Stimulated activated CD4-positive, alpha-beta T cell treated with anti-CD3 and anti-CD28 coated beads, Interleukin-15, amount 100 ng/mL, for 1 hour (primary cell): Measurements from ENCODE around the gene LEMD1.

Source experiments
- DNase-seq, 2 donors: peaks; one replicate each; pipeline ENCODE4 v3.0.0-alpha.2; 2020; ENCODE audit warnings: low read depth in 1 of 2, low spot score in 1 of 2

Gene LEMD1, protein sequence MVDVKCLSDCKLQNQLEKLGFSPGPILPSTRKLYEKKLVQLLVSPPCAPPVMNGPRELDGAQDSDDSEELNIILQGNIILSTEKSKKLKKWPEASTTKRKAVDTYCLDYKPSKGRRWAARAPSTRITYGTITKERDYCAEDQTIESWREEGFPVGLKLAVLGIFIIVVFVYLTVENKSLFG

DNA sequence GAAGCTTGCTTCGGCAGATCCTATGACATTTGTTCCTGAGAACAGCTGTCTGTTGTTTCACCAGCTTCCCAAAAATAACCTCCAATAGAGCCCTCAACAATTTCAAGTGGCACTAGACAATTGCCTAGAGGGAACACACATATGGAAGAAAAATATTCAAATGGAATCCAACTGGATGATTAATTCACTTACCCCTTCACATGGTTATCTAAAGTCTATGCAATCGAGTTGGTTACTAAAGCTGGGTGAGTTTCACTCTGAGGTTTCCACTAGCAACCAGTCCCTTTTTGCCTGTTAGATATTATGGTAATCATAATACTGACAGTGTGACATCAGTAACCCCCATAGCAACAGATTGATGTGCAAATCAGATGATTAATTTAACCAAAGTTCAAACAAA, at the start of gene LEMD1:
Gene LEMD1, minus strand, starts transcription at position 259 of the 400 bp plus-strand sequence. CDS start 1,520 bp downstream, outside the sequence.
- no peak for DNase-seq

DNA sequence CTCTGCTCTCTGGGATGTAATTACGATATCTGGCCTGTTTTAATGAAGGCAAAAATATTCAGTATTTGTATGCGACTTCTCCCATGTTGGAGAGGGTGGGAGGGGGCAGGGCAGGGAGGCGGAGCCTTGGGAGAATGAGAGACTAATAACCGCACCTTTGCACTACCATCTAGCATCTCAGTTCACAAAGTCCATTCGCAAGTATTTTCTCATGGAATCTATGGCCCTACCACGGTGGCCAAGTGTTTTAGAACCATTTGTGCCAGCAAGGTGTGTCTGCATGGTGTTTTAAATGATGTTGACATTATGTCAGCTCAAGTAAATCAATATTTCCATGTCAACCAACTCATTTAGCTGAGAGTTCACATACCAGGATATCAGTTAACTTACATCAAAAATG, 48.3 kb upstream of the LEMD1 start:
- no peak for DNase-seq

DNA sequence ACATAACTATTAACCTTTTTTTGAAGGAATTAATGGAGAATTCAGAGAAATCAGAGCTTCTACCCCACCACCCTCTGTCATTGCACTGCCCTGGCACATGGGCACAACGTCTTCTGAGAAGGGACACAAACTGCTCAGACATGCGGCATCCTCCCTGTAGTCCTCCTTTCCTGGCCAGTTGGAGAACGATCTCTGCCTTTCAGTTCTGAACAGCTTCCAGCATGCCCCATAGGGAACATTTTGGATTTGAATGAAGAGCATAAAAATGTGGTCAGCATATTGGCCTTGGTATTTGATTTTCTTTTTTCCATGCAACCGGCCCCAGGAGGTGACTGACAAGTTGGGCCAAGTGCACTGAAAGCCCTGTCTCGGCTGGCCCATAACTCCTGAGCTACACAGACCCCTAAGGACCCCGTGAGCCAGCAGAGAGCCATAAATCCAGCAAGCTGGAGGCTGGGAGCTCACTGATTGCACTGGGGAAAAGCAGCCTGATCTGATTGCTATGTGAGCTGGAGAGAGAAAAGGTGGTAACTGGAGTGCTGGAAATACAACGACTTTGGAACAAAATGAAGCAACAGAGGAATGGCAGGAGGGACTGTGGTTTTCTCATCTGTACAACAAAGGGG, 44.9 kb upstream of the LEMD1 start:
- DNase-seq, result no peak

DNA sequence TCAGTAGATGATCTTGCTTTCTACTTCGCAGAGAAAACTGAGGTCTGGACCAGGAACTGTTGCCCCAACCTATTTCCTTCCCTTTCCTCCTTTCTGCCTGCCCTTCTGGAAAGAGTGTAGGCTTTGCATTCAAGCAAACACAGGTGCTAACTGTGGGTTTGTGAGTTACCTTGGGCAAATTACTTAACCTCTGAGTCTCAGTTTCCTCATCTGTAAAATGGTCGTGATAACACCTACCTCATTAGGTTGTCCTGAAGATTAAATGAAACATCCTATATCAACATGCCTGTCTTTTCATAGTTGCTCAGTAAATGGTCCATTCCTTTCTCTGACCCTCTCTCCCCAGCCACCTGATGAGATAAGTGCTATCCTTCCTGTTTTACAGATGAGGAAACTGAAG, 43.5 kb upstream of the LEMD1 start:
- DNase-seq, result no peak

DNA sequence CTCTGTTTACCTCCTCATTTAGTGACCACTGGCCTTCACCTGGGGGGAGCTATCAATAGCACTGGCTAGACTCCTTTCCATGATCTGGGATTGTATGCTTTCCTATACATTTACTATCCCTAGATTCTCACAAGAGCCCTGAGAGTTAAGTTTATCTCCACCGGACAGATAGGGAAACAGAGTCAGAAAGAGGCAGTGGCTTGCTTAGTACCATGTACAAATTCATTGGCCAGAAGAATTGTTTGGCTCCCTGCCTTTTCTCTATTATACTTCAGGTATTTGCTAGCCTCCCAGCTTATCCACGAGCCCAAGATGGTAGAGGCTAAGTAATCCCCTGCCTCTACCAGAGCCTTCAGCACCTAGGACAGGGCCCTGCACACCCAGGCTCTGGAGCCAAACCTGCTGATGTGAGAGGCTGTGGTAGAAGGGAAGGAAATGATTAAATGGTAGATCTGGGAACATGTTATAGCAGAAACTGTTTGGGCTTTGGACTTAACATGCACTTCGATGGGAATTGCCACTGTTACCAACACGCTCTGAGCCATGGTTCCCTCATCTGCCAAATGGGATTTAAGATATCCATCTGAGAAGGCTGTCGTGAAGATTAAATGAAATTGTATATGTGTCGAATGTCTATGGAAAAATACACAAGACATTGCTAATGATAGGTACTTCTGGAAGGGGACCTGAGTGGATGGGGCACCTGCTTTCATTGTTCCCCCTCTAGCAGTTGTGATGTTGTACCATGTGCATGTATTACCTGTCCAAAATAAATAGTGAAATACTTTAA, 37.1 kb upstream of the LEMD1 start:
- DNase-seq, result no peak

DNA sequence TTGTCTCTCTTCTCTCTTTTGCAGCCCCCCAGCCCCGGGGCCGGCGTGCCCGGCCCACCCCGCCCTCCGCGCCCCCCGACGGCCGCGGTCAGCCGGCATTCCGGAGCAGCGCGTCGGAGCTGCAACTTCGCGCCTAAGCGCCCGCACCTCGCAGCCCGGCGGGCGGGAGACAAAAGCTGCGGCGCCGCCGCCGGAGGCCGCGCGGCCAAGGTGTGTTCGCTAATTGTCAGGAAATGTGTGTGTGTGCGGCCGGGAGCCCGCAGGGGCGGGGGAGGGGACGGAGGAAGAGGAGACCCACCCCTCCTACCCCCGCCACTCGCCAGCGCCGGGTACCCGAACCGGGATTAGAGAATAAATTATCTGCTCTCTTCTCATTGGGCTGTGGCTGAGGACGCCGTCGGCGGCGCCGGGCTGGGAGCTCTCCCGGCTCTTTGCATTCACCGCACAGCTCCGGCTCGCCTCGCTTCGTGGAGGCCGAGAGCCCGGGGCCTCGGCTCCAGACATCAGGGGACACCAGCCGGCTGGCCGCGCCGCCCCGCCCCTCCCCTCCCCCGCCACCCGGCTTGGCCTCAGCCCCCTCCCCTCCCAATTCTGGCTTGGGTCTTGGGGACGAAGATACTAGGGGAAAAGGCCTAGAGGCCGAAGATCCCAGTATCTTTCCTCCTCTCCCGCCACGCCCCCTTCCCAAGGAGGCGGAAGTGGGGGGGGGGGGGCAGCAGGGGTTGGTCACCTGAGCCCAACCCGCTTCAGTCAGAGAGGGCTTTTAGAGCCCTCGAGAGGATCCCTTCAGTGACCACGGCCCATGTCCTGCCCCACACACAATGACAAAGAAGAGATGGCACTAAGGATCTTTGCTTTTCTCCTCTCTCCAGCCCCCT, 35.3 kb upstream of the LEMD1 start:
- no peak for DNase-seq

DNA sequence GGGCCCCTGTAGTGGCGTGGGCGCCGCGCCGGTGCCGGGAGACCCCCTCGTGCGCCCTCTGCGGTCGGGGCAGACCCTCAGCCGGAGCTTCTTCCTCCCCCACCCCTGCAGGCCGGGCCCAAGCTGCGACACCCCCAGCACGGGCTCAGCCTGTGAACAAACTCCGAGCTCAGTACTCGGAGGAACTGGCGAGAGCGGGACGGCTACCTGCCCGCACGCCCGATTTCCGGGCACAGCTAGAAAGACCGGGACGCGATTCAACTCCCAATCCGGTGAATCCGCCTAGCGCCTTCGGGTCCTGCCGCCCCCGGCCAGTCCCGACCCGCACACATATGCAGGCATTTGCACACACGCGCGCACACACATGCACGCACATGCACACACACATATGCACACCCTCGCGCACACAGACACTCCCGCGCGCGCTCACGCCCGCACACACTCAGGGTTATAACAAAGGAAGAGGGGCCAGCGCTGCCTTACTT, 34.6 kb upstream of the LEMD1 start:
- no peak for DNase-seq

DNA sequence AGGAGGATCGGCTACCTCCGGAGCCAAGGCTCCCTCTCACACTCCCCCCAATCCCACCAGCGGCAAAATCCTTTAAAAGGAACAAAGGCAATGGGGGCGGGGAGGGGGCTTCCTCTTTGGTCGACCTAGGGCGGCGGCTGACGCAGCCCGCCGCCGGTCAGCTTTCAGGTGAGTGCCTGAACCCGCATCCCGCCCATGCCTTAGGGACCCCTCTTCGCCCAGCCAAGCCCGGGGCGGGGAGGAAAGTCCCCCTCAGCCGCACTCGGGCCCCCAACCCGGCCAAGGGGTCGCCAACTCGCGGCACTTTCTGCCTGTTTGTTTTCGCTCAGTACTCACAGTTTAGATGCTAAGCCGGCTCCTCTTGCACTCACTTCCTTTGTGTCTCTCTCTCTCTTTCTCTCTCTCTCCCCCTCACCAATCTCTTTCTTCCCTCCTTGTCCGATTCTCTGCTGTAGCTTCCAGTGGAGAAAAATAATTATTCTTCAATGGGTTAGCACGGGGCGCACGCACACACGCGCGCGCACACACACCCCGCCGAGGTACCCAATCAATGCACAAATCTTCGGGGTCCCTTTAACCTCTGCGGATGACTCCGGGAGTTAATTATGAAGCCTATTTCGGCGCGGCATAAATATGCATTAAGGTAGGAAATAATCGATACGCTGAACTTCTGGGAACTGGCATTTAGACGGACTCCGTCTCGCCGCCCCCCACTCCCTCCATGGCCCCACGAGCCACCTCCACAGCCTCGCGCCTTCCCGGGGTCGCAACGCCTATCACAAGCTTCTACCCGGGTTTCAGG, 33.9 kb upstream of the LEMD1 start, which contains the start of gene BLACAT1:
Gene BLACAT1, minus strand, starts transcription at position 465 of the 802 bp plus-strand sequence.
- DNase-seq, result no peak

DNA sequence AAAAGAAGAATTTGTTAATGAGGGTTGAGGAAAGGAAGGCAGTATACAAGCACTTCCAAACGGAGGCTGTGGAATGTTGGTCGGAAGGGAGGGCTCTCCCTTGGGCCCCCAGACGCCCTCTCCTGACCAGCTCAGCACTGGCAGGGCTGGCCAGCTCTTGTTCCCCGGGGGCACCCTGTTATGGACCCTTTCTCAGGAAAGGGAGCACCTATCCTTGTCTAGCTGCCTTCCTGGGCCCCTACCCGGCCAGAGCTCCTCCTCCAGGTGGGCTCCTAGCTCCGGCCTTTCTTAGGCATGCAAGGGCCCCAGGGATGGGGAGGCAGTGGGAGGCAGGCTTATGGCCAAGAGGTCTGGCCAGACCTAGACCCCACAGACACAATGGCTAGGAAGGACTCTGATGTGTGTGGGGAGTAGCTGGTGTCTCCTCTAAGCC, 33.1 kb upstream of the LEMD1 start:
- no peak for DNase-seq

DNA sequence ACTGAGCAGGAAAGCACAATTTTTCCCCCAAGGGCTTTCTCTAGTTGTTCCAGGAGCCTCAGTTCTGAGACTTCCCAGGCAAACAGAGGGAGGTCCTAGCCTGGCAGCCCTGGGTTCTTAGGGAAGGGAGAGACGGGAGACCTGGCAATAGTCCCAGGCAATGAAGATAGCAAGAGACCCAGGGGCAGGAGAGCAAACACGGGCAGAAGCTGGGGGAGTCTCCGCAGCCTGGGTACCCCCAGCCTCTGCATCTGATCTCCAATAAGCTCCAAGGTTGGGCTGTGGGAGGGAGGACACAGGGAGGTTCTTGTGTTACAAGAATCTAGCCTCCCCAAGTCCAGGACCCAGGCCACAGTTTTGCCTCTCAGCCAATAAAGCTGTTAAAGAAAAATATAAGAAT, 31.6 kb upstream of the LEMD1 start:
- no peak for DNase-seq

DNA sequence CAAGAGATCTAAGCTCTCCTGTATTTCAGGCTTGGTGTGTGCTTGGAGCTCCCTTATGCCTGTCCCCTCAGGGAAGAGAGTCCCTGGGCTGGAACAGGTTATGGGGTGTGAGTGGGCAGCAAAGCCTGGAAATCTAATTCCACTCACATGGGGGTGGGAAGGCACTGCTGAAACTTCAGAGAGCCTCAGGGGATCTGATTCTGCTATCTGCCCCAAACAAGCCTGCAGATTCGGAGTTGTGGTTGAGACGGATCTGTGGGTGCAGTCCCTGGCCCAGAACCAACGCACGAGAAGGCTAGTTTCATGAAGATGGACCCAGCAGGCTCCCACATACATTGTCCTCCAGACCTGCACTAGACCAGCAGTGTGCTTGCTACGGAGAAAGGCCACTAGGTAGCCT, 31.1 kb upstream of the LEMD1 start:
- no peak for DNase-seq

DNA sequence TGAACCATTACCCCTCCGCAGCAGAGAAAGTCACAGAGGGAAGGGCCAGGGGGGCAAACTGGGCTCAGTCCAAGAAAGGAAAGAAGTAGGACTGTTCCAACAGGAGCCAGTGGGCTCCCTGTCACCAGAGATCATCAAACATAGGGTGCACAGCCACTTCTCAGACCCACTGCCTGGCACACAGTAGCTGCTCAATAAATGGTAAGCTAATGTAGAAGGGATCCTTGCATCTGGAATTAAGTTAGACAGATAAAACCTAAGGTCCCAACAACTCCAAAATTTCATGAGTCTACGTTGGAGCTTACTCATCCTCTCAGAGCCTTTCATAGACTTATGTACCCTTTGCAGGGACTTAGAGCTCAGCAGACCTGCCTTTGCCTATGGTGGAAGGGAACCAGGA, 30.5 kb upstream of the LEMD1 start:
- no peak for DNase-seq

DNA sequence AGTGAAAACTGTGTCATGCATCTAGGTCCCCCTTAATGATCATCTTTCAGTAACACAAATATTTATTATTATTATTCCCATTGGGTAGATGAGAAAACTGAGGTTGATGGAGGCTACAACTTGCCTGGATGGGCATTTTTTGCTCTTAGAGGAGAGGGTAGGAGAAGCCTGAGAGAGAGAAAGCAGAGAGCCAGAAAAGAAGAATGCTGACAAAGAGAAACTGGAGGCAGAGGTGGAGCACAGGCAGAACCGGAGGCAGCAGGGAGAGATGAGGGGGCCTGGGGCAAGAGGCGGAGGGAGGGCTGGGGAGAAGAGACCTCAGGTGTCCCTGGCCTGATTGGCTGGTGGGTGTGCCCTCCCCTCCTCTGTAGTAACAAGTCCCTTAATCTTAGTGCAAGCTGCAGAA, 29.9 kb upstream of the LEMD1 start:
- DNase-seq, result no peak

DNA sequence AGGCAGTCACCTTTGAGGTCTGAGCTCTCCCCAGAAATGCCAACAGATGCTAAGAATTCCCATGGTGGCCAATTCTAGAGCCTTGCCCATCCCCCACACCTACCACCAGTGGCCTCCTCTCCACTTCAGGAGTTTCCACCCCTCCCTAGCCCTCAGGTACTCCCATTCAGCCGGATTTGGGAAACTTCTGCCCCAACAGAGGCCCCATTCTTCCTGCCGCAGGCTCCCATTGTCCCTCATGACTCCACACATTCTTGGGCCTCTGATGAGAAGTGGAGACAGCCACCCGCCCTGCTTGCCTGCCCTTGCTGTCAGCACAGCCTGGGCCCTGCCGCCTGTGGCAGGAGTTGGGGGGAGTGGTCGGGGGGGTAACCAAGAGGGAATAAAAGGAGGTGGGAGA, 29.3 kb upstream of the LEMD1 start:
- DNase-seq, result no peak

DNA sequence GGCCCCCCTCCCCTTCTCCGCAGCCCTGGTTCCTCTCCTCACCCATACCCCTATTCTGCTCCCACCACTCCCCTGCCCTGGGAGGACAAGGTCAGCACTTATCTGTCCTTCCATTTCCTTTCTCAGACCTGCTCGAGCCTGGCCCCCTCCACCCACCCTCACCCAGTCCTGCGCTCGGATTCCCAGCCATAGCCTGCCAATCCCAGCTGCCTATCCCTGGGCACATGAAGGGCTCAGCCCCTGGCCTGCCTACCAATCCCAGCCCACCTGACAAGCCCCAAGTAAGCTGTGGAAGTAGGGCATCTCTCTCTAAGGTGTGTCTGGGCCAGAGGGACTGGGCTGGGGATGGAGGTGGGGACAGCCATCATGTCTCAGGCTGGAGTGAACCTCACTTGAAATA, 28.6 kb upstream of the LEMD1 start:
- no peak for DNase-seq

DNA sequence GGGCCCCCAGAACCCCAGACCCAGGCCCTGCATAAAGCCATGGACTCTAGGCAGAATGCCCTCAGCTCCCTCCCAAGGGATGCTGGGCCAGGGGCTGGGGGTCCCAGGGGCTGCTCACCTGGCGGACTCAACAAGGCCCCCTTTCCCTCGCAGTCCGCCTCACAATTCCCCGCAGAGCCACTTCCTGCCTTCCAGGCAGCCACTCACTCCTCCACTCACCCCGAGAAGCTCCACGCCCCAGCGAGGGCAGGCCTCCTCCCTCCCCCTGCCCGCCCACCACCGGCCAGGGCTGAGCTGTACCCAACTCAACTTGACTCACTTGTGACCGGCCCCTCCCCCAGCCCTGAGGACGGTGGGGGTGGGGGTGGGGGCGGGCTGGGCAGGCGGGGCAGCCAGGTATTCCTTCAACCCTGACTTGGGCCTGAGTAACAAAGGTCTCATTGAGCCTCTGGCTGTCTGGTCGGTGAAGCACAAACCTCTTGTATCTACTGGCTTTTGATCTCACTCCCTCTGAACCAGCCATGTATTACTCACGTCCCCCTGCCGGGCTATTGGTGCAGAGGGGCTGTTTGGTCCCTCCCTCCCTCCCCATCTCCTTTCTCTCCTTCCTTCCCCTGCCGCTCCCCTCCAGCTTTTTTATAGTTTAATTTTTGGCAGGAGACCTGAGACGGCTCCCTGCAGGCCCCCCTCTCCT, 28.0 kb upstream of the LEMD1 start:
- DNase-seq, result no peak

DNA sequence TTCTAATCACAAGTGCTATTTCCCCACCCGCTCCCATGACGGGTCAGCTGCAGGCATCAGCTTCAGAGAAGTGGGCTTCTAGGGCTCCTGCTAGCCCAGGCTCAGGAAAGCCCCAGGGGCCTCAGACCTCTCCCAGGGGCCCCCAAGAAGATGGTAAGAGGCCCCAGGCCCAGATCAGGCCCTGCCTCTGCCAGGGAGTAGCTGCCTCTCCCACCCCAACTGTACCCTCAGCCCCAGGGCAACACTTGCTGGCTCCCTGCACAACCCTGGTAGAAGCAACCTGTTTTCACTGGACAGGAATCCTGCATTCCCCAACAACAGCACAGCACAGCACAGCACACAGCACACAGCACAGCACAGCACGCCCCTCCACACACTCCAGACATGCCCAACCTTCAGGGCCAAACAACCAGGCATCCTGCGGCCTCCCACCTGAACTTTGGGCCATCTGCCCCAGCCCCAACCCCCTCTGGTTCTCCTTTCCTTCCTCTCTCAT, 27.4 kb upstream of the LEMD1 start:
- DNase-seq, result no peak

DNA sequence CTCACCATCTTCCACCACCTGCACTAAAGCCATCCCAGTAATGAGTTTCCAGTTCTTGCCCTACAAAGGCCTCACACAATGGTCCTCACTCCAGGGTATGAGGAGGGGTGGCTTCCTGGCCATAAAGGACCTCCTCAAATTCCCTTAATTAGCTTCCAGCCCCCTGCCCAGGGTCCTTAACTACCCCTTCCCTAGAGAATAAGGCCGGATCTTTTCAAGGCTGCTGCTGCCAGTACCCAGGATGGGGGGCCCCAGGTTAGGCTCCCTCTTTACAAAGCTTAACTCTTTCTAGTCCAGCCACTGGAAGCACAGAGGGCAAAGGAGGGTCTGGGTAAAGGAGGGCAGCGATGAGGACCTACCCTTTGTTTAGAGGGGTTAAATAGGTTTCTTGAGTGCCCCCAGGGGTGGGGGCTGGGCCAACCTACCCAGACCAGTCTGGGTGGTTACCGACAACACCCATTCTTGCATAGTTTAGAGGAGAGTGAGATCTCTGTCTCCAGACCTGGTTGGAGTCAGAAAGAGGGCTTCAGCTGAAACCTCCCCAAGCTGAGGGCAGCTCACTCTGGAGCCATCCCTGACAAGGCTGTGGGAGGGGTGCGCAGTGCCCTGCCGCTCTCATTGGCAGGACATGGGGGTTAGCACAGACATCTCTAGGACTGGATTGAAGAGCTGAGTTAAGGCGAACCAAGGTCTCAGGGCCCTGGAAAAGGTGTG, 26.8 kb upstream of the LEMD1 start:
- DNase-seq, result no peak
